ENCODE measurements around the gene NCBP3. TPM values are rescaled to one million over a fixed set of nuclear protein-coding genes. Genes with fewer than 3 reads are reported as not detected.
"Not testable (repeated sequence)": the region's sequence is repeated elsewhere in the genome, so short reads cannot be mapped to it uniquely, and the experiment has no call there.

The NCBP3 gene
- total RNA-seq, 4 donors from 2014 or later, result 22.2 to 25.7 (median 24.3) TPM

- Histone ChIP-seq H3K36me3 (no peaks in the 10 kb centered on the region), H3K4me3 (no peak overlapping the region), H3K27ac (no peak overlapping the region), H3K27me3 (no peaks in the 10 kb centered on the region), H3K4me1 (peaks cover 0 to 13% (median 0%) of the 10 kb centered on the region in 3 donors), H3K9me3 (no peaks in the 10 kb centered on the region)
- WGBS, 2 donors (ENCODE audit: low coverage in 1 of 2), result 80 to 86% methylated on average over 5 to 8 of the region's 9 CpGs
- TF ChIP-seq POLR2A (IDR thresholded peaks at IDR 0.05), result no peak
- TF ChIP-seq POLR2AphosphoS5 (IDR thresholded peaks at IDR 0.05), result no peak
- no peak for TF ChIP-seq CTCF (IDR thresholded peaks at IDR 0.05)
- TF ChIP-seq EP300 (IDR thresholded peaks at IDR 0.05), result no peak
- no peak for ATAC-seq
Measured at GRCh38 chr17:3796822-3797170, 49.2 kb downstream of the NCBP3 start.

GRCh38 chr17:3796110-3796821, 49.8 kb downstream of the NCBP3 start:
- Histone ChIP-seq H3K9me3 (no peaks in the 10 kb centered on the region), H3K4me1 (peaks cover 0 to 9% (median 0%) of the 10 kb centered on the region in 3 donors), H3K4me3 (no peak overlapping the region), H3K27ac (no peak overlapping the region), H3K27me3 (no peaks in the 10 kb centered on the region), H3K36me3 (no peaks in the 10 kb centered on the region)
- WGBS, 2 donors (ENCODE audit: low coverage in 1 of 2), result 74 to 80% methylated on average over 3 to 8 of the region's 17 CpGs
- no peak for ATAC-seq
- TF ChIP-seq CTCF (IDR thresholded peaks at IDR 0.05) (no peak), EP300 (IDR thresholded peaks at IDR 0.05) (no peak), POLR2AphosphoS5 (IDR thresholded peaks at IDR 0.05) (no peak), POLR2A (IDR thresholded peaks at IDR 0.05) (no peak)

DNA sequence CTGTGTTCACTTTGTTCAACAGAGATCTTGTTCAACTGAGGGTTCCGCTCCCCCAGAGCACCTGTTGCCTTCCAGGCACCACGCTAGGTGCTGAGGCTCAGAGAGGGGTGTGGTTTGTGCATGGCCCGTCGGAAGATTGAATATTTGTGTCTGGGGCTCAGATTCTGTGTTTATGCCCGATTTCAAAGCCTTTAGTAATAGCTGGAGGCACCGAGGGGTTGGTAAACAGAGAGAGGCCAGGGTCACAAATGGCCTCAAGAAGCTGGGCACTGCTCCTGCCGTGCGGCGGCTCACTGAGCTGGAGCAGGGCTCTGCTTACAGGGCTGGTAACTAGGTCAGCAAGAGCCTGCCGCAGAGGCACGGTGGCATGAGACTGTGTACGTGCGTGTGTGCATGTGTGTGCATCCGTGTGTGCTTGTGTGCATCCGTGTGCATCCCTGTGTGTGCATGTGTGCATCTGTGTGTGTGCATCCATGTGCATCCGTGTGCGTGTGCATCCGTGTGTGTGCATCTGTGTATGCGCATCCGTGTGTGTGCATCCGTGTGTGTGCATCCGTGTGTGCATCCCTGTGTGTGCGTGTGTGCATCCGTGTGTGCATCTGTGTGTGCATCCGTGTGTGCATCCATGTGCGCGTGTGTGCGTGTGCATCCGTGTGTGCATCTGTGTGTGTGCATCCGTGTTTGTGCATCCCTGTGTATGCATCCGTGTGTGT, 50.5 kb downstream of the NCBP3 start:
- 63 to 75% methylated on average over 4 to 9 of the region's 31 CpGs for WGBS, 2 donors (ENCODE audit: low coverage in 1 of 2)
- Histone ChIP-seq H3K9me3 (no peaks in the 10 kb centered on the region), H3K27me3 (no peaks in the 10 kb centered on the region), H3K4me3 (no peak overlapping the region), H3K27ac (no peak overlapping the region), H3K36me3 (no peaks in the 10 kb centered on the region), H3K4me1 (peaks cover 0 to 9% (median 0%) of the 10 kb centered on the region in 3 donors)
- TF ChIP-seq EP300 (IDR thresholded peaks at IDR 0.05) (no peak), POLR2AphosphoS5 (IDR thresholded peaks at IDR 0.05) (no peak), POLR2A (IDR thresholded peaks at IDR 0.05) (no peak), CTCF (IDR thresholded peaks at IDR 0.05) (no peak)
- no peak for ATAC-seq

DNA sequence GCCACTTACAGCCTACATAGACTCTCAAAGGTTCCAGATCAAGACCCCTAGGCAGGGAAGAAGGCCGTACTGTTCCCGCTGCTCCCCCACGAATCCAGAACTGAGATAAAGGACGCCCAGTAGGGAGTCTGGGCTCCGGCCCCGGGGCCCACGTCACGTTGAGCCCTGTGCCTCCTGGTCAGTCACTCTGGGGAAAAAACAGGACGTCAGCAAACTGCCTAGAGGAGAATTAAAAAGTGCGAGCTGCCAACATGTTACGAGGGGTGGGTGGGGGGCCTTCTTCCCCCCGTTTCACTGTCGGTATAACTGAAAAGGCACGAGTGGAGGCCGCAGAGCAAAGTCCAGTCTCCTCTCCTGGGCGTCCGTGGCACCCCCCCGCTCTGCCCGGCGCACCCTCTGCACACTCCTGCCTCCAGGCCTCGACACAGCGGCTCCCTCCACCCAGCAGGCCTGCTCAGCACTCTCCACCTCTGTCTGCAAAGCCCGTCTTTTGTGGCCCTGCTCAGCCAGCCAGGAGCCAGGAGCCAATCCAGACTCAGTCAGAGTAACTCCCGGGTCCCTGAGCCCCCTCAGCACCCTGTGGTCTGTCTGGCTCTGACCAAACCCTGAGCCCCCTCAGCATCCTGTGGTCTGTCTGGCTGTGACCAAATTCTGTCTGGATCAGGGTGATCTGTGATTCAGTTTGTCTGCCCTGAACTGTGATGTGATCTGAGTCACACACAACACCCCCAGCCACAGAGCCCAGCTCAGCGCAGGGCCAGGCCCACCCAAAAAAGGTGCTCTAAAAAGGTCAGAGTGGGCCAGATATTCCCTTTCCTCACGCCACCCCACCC, 51.3 kb downstream of the NCBP3 start:
- Histone ChIP-seq H3K27me3 (no peaks in the 10 kb centered on the region), H3K4me3 (no peak overlapping the region), H3K36me3 (no peaks in the 10 kb centered on the region), H3K9me3 (no peaks in the 10 kb centered on the region), H3K4me1 (peaks cover 0 to 9% (median 0%) of the 10 kb centered on the region in 3 donors), H3K27ac (no peak overlapping the region)
- 77 to 79% methylated on average over 7 to 10 of the region's 26 CpGs for WGBS, 2 donors (ENCODE audit: low coverage in 1 of 2)
- no peak for TF ChIP-seq POLR2A (IDR thresholded peaks at IDR 0.05)
- no peak for TF ChIP-seq EP300 (IDR thresholded peaks at IDR 0.05)
- TF ChIP-seq CTCF (IDR thresholded peaks at IDR 0.05), result no peak
- no peak for TF ChIP-seq POLR2AphosphoS5 (IDR thresholded peaks at IDR 0.05)
- no peak for ATAC-seq

DNA sequence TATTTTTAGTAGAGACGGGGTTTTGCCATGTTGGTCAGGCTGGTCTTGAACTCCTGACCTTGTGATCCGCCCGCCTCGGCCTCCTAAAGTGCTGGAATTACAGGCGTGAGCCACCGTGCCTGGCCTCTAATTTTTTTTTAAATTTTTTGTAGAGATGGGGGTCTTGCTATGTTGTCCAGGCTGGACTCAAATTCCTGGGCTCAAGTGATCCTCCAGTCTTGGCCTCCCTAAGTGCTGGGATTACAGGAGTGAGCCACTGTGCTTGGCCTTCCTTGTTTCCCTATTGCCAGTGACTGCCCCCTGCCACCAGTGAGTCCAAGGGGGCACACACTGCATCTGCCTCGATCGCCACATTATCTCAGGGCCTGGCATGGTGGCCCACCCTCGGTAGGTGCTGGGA, 51.9 kb downstream of the NCBP3 start:
- H3K27ac ChIP-seq, H3K27me3 ChIP-seq, H3K9me3 ChIP-seq, ATAC-seq, H3K4me1 ChIP-seq, H3K4me3 ChIP-seq, H3K36me3 ChIP-seq: not testable (repeated sequence)
- WGBS, 2 donors (ENCODE audit: low coverage in 1 of 2), result 75 to 100% methylated on average over 1 to 2 of the region's 9 CpGs

DNA sequence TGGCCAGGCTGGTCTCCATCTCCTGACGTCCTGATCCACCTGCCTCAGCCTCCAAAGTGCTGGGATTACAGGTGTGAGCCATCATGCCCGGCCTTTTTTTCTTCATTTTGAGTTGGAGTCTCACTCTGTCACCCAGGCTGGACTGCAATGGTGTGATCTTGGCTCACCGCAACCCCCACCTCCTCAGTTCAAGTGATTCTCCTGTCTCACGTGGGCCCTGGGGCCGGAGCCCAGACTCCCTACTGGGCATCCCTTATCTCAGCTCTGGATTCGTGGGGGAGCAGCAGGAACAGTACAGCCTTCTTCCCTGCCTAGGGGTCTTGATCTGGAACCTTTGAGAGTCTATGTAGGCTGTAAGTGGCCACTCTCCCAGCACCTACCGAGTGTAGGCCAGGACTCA, 52.8 kb downstream of the NCBP3 start:
- not testable (repeated sequence) for ATAC-seq, H3K27me3 ChIP-seq
- 95 to 100% methylated on average over 1 to 3 of the region's 7 CpGs for WGBS, 2 donors (ENCODE audit: low coverage in 1 of 2)

More for the DNA sequence above, 52.8 kb downstream of the NCBP3 start:
- H3K36me3 ChIP-seq, H3K27ac ChIP-seq, H3K4me3 ChIP-seq, H3K4me1 ChIP-seq, H3K9me3 ChIP-seq: not testable (repeated sequence)

Data from gastroesophageal sphincter (tissue), 4 donors.